ENCODE data around the gene EPHB3.

EPHB3 gene

DNA sequence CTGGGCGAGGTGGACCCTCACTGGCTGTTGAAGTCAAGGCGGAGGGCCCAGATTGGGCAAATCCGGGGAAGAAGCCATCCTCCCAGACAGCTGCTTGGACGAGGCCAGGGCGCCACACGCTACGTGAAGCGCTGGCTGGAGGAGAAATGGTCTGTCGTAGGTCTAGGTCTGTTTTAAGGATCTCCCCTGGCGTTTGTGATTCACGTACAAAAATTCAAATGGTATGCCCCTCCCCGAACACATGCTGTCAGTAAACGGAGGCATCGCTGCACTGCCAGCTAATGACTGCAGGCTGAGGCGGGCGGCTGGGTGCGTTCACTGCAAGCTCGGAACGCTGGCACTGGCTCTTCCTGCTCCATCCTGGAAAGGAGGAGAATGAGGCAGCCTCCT, 69.9 kb downstream of the EPHB3 start:
- TF ChIP-seq, protein P1, sequence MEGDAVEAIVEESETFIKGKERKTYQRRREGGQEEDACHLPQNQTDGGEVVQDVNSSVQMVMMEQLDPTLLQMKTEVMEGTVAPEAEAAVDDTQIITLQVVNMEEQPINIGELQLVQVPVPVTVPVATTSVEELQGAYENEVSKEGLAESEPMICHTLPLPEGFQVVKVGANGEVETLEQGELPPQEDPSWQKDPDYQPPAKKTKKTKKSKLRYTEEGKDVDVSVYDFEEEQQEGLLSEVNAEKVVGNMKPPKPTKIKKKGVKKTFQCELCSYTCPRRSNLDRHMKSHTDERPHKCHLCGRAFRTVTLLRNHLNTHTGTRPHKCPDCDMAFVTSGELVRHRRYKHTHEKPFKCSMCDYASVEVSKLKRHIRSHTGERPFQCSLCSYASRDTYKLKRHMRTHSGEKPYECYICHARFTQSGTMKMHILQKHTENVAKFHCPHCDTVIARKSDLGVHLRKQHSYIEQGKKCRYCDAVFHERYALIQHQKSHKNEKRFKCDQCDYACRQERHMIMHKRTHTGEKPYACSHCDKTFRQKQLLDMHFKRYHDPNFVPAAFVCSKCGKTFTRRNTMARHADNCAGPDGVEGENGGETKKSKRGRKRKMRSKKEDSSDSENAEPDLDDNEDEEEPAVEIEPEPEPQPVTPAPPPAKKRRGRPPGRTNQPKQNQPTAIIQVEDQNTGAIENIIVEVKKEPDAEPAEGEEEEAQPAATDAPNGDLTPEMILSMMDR (IDR thresholded peaks at IDR 0.05; ENCODE audit: extremely low read depth, insufficient read depth, missing control alignments): no peak
- in situ Hi-C loops (cut with MboI; ENCODE audit: low pct_unique_long_range_greater_than_20kb, low sequenced_read_pairs, unreplicated experiment): no loop called here

More for the DNA sequence above, 69.9 kb downstream of the EPHB3 start:
- DNase-seq (ENCODE audit: low spot score): no peak
